ENCODE data around the gene RPUSD1.

DNA sequence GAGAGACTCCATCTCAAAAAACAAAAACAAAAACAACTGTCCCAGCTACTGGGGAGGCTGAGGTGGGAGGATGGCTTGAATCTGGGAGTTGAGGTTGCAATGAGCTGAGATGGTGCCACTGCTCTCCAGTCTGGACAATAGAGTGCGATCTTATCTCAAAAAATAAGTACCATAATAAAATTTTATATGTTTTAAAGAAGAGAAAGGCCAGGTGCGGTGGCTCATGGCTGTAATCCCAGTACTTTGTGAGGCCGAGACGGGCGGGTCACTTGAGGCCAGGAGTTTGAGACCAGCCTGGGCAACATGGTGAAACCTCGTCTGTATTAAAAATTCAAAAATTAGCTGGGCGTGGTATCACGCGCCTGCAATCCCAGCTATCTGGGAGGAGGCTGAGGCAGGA lies 11.4 kb downstream of the RPUSD1 start:
- TF ChIP-seq EZH2phosphoT487 (IDR thresholded peaks at IDR 0.05; ENCODE audit: borderline replicate concordance, low read length) = no peak
- TF ChIP-seq, protein P1, sequence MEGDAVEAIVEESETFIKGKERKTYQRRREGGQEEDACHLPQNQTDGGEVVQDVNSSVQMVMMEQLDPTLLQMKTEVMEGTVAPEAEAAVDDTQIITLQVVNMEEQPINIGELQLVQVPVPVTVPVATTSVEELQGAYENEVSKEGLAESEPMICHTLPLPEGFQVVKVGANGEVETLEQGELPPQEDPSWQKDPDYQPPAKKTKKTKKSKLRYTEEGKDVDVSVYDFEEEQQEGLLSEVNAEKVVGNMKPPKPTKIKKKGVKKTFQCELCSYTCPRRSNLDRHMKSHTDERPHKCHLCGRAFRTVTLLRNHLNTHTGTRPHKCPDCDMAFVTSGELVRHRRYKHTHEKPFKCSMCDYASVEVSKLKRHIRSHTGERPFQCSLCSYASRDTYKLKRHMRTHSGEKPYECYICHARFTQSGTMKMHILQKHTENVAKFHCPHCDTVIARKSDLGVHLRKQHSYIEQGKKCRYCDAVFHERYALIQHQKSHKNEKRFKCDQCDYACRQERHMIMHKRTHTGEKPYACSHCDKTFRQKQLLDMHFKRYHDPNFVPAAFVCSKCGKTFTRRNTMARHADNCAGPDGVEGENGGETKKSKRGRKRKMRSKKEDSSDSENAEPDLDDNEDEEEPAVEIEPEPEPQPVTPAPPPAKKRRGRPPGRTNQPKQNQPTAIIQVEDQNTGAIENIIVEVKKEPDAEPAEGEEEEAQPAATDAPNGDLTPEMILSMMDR (conservative IDR thresholded peaks at IDR 0.05; ENCODE audit: low read depth, low read length) = no peak
- TF ChIP-seq EZH2 (IDR thresholded peaks at IDR 0.05; ENCODE audit: low read length, unreplicated experiment) = no peak

All from PC-3 (cell line).